Esophagus (tissue), 2 donors: Measurements from ENCODE around the gene BEND7. TPM values are rescaled to one million over a fixed set of nuclear protein-coding genes. Genes with fewer than 3 reads are reported as not detected.
"Not testable (repeated sequence)": the region's sequence is repeated elsewhere in the genome, so short reads cannot be mapped to it uniquely, and the experiment has no call there.

Source experiments
- H3K27ac ChIP-seq, 2 donors: one replicate each; pipeline ENCODE4 v1.5.1; 2013; ENCODE audit warnings: low read depth in 2 of 2, mild to moderate bottlenecking in 2 of 2, inconsistent platforms in 1 of 2, low read length in 1 of 2, moderate library complexity in 1 of 2
- H3K27me3 ChIP-seq, 2 donors: one replicate each; pipeline ENCODE4 v1.6.1; 2013; ENCODE audit warnings: low read length in 2 of 2, control low read depth in 1 of 2, mild to moderate bottlenecking in 1 of 2; ENCODE audit not compliant: insufficient read depth in 2 of 2, control insufficient read depth in 1 of 2
- H3K36me3 ChIP-seq, 2 donors: one replicate each; pipeline ENCODE4 v1.6.1; 2013; ENCODE audit warnings: low read length in 1 of 2; ENCODE audit not compliant: control insufficient read depth in 2 of 2, insufficient read depth in 2 of 2
- H3K4me1 ChIP-seq, 2 donors: one replicate each; pipeline ENCODE4 v1.6.1; 2013; ENCODE audit warnings: low read length in 1 of 2; ENCODE audit not compliant: control insufficient read depth in 2 of 2, insufficient read depth in 2 of 2
- H3K4me3 ChIP-seq, 2 donors: one replicate each; pipeline ENCODE4 v1.5.1; 2013; ENCODE audit warnings: low read length in 2 of 2, mild to moderate bottlenecking in 2 of 2, low read depth in 1 of 2, moderate library complexity in 1 of 2
- H3K9me3 ChIP-seq, 2 donors: one replicate each; pipeline ENCODE4 v1.6.1; 2013; ENCODE audit warnings: mild to moderate bottlenecking in 2 of 2, low read depth in 1 of 2, low read length in 1 of 2, moderate library complexity in 1 of 2; ENCODE audit not compliant: control insufficient read depth in 2 of 2, insufficient read depth in 1 of 2
- WGBS, 2 donors: extraction: QIAGEN DNeasy Blood & Tissue Kit; methylation state at CpG; one replicate each; pipeline ENCODE4 v1.1.7; 2013; 5-methylcytosine and 5-hydroxymethylcytosine counted together
- polyA plus RNA-seq, 2 donors: library from polyadenylated mRNA; stranded (reverse); fragments of 200-250 nt; gene quantifications; one replicate each; pipeline ENCODE4 v1.2.3, GENCODE V29; 2013
- donor health status: healthy with polysubstance abuse.
- donor health status: Bipolar disorder and iron deficiency.

The BEND7 gene
- polyA plus RNA-seq, 2 donors = 1.1 to 1.9 TPM

- Histone ChIP-seq H3K27ac (no peak overlapping the region), H3K4me3 (peak overlapping the region; percentile 10 to 49), H3K27me3 (peaks cover 0 to 7% of the 10 kb centered on the region in 2 donors), H3K9me3 (no peaks in the 10 kb centered on the region), H3K4me1 (peaks cover 6 to 9% of the 10 kb centered on the region in 2 donors), H3K36me3 (no peaks in the 10 kb centered on the region)
- 6 to 9% methylated on average over 30 of the region's 30 CpGs for WGBS, 2 donors
Measured at GRCh38 chr10:13440185-13441061, 88.4 kb downstream of the BEND7 start.

GRCh38 chr10:13439313-13440184 is 89.3 kb downstream of the BEND7 start:
- peak overlapping the region; percentile 10 to 49 for H3K4me3 ChIP-seq
- WGBS, 2 donors = 14 to 16% methylated on average over 29 of the region's 29 CpGs

GRCh38 chr10:13437026-13437555 is 91.7 kb downstream of the BEND7 start:
- H3K9me3 ChIP-seq = no peaks in the 10 kb centered on the region
- no peak overlapping the region for H3K4me3 ChIP-seq
- 57 to 59% methylated on average over 16 of the region's 16 CpGs for WGBS, 2 donors
- H3K27ac ChIP-seq = no peak overlapping the region
- no peaks in the 10 kb centered on the region for H3K36me3 ChIP-seq
- peaks cover 6 to 9% of the 10 kb centered on the region in 2 donors for H3K4me1 ChIP-seq
- H3K27me3 ChIP-seq = peaks cover 0 to 7% of the 10 kb centered on the region in 2 donors

More at GRCh38 chr10:13439313-13440184, 89.3 kb downstream of the BEND7 start:
- Histone ChIP-seq H3K36me3 (no peaks in the 10 kb centered on the region), H3K27me3 (peaks cover 0 to 7% of the 10 kb centered on the region in 2 donors), H3K4me1 (peaks cover 6 to 9% of the 10 kb centered on the region in 2 donors), H3K9me3 (no peaks in the 10 kb centered on the region), H3K27ac (no peak overlapping the region)

GRCh38 chr10:13427943-13428342 is 100.9 kb downstream of the BEND7 start:
- H3K9me3 ChIP-seq, H3K27ac ChIP-seq, H3K27me3 ChIP-seq, H3K4me1 ChIP-seq, H3K4me3 ChIP-seq, H3K36me3 ChIP-seq: not testable (repeated sequence)
- 91 to 93% methylated on average over 8 of the region's 8 CpGs for WGBS, 2 donors

- no peaks in the 10 kb centered on the region for H3K36me3 ChIP-seq
- peaks cover 0 to 2% of the 10 kb centered on the region in 2 donors for H3K9me3 ChIP-seq
- no peak overlapping the region for H3K4me3 ChIP-seq
- H3K27ac ChIP-seq = no peak overlapping the region
- no peaks in the 10 kb centered on the region for H3K4me1 ChIP-seq
- WGBS, 2 donors = 51 to 75% methylated on average over 4 of the region's 4 CpGs
- no peaks in the 10 kb centered on the region for H3K27me3 ChIP-seq
Measured at GRCh38 chr10:13425397-13425796, 103.4 kb downstream of the BEND7 start.

- H3K9me3 ChIP-seq = peaks cover 0 to 2% of the 10 kb centered on the region in 2 donors
- no peaks in the 10 kb centered on the region for H3K36me3 ChIP-seq
- no peaks in the 10 kb centered on the region for H3K27me3 ChIP-seq
- H3K4me3 ChIP-seq = no peak overlapping the region
- 72 to 73% methylated on average over 9 of the region's 9 CpGs for WGBS, 2 donors
- no peaks in the 10 kb centered on the region for H3K4me1 ChIP-seq
- H3K27ac ChIP-seq = no peak overlapping the region
Measured at GRCh38 chr10:13422800-13423199, 106.0 kb downstream of the BEND7 start.

- Histone ChIP-seq H3K4me3 (no peak overlapping the region), H3K27me3 (no peaks in the 10 kb centered on the region), H3K9me3 (peaks cover 0 to 2% of the 10 kb centered on the region in 2 donors), H3K4me1 (no peaks in the 10 kb centered on the region), H3K36me3 (no peaks in the 10 kb centered on the region), H3K27ac (no peak overlapping the region)
- 80 to 85% methylated on average over 2 of the region's 2 CpGs for WGBS, 2 donors
Measured at GRCh38 chr10:13421382-13421917, 107.4 kb downstream of the BEND7 start.

- no peak overlapping the region for H3K27ac ChIP-seq
- WGBS, 2 donors = 88 to 91% methylated on average over 13 of the region's 13 CpGs
- no peaks in the 10 kb centered on the region for H3K4me1 ChIP-seq
- H3K27me3 ChIP-seq = no peaks in the 10 kb centered on the region
- no peaks in the 10 kb centered on the region for H3K36me3 ChIP-seq
- no peak overlapping the region for H3K4me3 ChIP-seq
- peaks cover 0 to 2% of the 10 kb centered on the region in 2 donors for H3K9me3 ChIP-seq
Measured at GRCh38 chr10:13420532-13421307, 108.1 kb downstream of the BEND7 start.
